Stimulated activated CD4-positive, alpha-beta T cell treated with anti-CD3 and anti-CD28 coated beads, Interleukin-15, amount 100 ng/mL, for 1 hour (primary cell): Measurements from ENCODE around the gene DUOX1.
"Not testable (repeated sequence)": the region's sequence is repeated elsewhere in the genome, so short reads cannot be mapped to it uniquely, and the experiment has no call there.

ENCODE experiments used
- DNase-seq, 2 donors: peaks; one replicate each; pipeline ENCODE4 v3.0.0-alpha.2; 2020; ENCODE audit warnings: low read depth in 1 of 2, low spot score in 1 of 2

The DUOX1 gene

DNA sequence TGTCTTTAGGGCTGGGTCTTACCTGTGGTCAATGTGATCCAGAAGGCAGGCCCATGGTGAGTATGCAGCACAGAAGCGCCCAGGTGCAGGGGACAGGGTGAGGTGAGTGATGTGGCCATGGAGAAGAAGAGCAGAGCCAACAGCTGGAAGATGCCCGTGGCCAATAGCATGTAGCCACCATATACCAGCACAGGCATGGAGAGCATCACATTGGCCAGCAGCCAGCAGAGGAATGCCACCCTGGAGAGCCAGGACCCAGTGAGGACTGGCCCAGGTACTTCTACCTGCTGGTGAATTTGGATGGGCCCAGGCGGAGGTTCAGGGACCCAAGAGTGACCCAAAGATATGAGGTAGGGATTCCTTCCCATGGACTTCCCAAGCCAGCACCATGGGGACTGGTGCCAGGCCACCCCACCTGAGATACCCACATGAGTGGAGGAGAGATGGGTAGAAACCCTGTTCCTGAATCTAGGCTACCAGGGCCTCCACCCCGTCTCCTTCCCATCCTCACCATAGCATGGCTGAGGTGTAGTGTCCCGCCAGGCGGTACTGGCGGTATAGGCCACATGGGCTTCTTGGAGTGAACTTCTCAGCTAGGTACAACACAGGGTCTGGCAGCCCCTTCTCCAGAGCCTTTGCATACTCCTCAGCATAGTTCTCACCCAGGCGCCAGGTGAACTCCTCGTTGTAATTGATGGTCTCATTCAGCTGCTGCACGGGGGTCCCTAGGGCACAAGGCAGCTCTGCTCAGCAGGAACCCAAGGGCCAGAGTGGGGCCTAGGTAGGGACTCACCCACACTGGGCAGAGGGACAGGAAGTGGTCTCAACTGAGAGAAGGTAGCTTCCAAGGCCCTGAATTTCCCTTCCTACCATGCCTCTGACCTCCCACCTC is 9.5 kb upstream of the DUOX1 start:
- no peak for DNase-seq

DNA sequence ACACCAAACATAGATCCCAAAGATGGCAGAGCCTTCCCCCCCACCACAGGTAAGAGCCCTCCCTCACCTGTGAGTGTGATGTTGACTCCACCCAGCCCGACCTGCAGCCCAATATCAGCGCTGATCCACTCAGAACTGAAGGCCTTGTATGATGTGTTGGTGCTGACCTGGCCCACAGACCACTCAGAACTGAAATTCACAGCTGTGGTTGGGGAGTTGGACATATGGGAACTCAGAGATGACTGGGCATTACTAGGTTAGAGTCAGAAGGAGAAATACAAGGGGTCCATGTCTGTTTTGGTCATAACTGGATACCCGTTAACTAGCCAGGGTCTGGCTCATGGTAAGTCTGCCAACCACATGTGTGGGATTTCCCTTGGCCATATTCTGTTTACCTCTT is 8.8 kb upstream of the DUOX1 start:
- no peak for DNase-seq

DNA sequence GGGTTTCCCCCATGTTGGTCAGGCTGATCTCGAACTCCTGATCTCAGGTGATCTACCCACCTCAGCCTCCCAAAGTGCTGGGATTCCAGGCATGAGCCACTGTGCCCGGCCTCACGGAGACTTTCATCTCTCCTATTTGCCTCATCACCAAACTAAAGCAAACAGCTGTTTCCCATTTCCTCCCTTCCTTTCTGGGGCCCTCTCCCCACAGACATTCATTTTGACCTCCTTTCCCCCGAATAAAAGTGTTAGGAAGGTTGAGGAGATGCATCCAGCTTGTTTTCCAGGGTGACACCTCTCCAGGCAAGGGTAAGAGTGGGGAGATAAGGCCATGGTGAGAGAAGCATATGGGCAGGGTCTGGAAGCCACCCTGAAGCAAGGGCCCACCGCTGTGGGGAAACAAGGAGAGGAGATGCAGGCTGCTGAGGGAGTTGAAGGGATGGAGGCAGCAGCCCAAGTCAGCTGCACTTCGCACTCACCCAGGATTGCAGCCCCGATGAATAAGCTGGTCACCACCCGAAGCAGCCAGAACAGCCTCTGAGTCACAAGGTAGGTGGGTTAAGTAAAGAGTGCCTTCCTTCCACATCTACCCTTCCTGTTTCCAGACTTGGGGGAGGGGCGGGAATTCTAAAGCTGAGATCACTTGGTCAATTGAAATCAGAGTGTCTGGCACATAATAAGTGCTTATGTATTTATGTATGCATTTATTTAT is 7.9 kb upstream of the DUOX1 start:
- DNase-seq = no peak

DNA sequence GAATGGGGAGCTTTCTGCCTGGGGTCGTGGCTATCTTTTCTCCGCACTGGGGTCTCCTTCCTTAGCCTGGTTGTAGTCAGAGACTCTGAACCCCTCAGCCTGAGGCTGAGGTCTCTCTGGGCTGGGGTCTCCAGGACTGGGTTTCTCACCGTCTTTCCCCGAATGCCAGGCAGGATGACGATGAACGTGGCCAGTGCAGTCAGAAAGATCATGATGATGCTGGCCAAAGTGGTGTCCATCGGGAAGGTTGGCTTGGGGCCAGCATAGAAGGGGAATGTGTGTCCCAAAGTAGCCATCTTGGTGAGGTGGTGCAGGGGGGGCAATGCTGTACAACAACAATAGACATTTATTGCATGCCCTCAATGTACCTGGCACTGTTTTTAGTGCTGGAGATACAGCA is 7.1 kb upstream of the DUOX1 start:
- DNase-seq = no peak

DNA sequence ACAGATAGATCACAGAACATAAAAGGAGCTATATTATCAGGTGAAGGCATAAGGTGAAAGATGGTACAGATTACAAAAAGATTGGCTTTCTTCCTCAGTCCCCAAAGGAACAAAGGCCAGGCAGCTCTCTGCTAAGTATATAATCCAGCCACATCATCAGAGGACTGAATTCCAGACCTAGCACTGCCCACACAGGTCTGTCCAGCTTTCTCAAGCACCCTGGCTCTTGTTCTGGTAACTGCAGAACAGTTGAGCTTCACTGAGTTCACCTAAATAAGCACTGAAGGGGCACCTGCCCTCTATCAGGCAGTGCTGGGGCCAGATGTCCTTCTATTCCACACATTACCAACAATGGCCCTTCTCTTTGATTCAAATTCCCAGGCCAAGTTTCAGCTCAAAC is 6.4 kb upstream of the DUOX1 start:
- DNase-seq = no peak

DNA sequence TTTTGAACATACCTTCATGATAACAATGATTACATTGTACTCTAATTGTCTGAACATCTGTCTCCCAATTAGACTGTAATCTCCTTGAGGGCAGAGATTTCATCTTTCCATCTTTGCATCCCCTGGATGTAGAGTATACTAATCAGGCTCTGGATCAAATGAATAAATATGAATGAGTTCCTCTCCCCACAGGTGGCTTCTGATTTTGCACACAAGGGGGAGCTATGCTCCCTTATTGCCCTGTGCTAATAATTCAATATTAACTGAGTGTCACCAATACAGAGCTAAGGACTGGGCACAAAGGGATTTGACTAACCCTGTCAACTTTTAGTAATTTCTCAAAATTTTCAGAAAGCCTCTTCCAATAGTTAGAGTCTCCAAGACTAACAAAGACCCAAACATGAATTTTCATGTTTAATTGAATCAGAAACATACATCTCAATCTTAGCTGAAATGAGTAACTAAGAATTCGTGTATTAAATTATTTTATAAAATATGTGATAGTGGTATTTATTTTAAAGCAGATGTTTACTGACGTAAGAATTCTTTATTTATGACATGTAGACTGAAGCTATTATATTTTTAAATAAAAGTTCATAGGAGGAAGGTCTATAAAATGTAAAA is 3.1 kb upstream of the DUOX1 start:
- no peak for DNase-seq

DNA sequence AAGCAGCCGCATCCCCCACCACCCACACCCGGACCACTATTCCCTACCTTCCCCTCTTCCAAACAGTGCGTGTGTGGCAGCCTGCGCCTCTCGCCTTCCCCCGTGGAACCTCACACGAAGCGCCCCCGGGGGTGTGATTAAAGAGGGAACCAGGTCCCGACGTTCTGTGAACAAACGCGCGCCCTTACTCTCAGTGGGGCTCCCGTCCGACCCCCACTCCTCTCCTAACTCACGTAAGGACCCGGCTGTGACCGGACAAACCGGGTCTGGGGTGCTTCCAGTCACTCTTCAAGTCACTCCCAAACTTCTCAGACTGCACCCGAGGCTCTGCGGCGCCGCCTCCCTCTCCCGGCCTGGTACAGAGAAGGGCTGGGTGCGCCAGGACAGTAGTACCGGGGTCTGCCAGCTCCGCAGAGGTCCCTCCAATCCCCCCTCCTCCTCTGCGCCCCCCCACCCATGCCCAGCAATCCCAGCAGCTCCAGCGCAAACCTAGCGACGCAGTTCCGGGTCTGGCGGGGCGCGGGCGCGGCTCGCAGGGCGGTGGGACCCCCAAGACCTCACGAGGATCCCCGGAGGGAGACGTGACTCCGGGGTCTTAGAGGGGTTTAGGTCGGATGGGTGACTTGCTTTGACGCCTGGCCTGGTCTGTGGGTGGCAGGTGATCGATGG is 689 bp upstream of the DUOX1 start:
- DNase-seq = no peak

DNA sequence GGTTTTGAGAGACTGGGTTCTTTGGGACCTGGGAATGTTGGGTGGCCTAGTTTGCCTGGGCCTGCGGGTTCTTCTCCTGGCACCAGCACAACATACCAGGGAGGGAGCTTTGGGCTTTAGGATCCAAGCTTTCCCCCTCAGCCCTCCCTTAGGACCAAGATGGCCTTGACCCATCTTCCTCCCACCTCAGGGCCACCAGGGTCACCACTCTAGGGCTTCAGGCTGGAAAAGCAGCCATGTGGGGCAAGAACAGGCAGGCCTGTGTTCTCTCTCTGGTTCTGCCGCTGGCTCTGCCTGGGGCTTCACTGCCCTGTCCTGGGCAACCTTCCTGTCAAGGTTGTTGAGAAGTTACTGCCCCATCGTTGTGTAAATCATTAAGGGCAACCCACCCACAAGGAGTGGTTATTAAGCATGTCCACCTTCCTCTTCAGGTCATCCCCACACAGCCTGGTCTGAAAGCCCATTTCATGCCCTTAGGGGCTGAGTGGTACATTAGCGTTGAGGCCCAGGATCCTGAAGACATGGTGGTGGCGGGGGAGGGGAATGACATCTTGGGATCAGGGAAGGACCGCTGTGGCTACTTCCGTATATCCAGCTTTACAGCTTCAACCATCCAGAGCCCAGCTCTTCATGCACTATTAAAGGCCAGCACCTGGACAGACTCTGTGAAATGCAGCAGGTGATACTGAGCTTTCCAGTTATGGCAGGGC is 652 bp downstream of the DUOX1 start:
- no peak for DNase-seq

DNA sequence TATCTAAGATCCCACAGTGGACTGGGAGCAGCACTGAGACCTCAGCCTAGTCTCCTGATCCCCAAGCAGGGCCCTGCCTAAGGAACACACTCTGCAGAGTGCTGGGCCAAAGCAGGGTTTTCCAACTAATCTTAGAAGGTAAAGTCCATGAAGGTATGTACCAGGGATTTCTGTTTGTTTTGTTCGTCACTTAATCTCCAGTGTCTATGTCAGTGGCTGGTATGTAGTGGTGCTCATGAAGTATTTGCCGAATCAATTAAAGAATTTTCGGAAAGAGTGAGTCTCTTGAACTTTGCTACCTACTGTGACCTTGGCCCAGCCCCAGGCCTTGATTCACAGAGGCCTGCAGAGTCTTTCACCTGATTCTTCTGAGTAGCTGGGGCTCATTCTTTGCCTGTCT is 1.7 kb downstream of the DUOX1 start:
- DNase-seq = no peak

DNA sequence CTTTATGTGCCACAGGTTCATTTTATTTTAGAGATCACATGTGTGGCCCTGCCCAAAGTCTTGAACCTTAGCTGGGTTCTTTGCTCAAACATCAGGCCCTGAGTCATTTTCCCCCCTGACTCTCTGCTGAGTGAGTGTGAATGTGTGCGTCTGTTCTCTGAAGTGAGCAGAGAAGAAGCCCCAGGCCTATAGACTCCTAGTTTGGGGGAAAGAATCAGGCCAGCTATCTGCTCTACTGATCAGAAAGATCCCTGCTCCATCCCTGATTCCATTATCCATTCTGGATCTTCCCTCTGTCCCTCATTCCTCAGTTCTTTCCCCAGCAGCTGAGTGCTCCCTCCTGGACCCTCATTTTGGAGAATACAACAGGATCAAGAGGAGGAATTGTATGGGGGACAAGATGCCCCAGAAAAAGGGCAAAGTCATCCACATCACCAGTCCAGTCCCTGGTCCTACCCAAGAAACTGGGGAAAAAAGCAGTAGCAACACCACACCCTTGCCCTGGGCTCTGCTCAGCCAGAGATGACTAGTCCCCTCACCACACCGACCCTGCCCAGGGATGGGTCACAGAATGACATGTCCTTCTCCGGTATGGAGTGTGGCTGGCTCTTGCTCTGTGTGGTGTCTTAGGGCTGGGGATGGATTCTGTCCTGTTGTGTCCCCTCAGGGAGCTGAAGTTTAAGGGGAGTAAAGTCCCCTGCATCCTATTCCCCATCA is 3.2 kb downstream of the DUOX1 start:
- DNase-seq = no peak

DNA sequence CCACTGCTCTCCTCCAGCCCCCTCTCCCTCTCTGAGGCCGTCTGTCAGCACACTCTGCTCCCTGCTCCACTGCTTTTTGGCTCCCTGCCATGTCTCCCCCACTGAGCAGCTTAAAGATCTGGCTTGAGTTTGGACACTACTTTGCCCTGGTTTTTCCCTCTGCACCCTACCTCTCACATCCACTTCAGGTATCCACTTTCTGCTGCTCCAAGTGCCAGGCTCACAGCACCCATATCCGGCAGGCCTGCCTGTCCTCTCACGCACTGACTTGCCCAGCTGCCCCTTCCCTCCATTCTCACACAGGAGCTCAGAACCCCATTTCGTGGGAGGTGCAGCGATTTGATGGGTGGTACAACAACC is 3.7 kb downstream of the DUOX1 start:
- DNase-seq = no peak

DNA sequence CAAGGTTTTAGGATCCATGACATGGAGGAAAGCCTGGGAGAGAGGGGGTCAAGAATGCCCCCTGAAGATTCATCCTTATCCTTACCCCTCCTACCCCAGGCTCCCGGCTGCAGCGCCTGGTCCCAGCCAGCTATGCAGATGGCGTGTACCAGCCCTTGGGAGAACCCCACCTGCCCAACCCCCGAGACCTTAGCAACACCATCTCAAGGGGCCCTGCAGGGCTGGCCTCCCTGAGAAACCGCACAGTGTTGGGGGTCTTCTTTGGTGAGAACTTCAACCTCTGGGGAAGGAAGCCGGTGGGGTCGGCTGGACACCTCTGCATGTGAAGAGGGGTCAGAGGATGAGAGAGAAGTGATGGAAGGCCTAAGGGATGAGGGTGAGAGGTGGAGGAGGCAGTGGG is 4.3 kb downstream of the DUOX1 start:
- no peak for DNase-seq

DNA sequence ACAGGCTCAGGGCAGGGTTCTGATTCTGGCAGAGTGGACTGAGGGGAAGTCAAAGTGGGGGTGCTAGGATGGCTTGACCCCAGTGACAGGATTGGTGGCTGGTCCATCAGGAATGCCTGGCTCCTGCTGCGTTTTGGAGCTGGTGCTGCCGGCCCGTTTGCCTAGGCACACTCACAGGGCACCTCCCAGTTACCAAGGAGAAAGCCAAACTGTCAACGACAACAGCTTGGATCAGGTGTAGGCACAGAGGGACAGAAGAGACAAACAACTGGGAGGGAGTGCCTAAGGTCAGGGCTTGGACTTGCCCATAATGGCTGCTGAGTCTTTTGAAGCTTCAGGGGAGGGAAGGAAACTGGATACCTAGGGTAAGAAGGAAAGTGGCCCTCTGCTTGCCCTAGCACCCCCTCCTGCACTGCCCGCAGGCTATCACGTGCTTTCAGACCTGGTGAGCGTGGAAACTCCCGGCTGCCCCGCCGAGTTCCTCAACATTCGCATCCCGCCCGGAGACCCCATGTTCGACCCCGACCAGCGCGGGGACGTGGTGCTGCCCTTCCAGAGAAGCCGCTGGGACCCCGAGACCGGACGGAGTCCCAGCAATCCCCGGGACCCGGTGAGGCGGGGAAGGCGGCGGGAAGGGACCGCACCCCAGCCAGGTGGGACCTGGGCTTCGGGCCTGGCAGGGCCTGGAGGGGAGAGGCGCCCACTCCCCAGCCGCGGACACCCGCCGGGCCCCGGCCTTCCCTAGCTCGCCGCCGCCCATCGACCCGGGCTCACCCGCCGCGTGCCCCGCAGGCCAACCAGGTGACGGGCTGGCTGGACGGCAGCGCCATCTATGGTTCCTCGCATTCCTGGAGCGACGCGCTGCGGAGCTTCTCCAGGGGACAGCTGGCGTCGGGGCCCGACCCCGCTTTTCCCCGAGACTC is 5.1 kb downstream of the DUOX1 start:
- DNase-seq = no peak

DNA sequence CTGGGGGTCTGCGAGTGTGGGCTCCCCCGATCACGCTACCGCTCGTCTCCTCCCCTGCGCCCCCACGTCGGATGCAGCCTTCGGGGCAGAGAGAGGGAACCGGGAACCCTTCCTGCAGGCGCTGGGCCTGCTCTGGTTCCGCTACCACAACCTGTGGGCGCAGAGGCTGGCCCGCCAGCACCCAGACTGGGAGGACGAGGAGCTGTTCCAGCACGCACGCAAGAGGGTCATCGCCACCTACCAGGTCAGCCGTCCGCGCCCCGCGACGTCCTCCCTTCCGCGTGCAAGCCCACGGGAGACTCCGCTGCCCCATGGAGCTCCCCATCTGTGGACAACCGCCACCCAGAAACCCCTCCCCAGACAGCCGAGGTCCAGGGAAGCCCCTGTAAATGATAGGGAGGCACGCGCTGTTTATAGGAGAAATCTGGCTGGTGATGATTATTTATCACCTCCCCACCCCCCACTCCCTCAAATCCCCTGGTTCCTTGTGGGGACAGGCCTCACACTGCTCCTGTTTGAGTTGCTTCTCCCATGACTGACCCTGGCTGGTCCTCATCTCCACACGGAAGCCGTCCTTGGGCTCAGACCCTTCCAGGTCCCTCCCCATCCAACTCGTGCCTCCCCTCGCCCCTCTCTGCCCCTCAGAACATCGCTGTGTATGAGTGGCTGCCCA is 6.0 kb downstream of the DUOX1 start:
- not testable (repeated sequence) for DNase-seq

DNA sequence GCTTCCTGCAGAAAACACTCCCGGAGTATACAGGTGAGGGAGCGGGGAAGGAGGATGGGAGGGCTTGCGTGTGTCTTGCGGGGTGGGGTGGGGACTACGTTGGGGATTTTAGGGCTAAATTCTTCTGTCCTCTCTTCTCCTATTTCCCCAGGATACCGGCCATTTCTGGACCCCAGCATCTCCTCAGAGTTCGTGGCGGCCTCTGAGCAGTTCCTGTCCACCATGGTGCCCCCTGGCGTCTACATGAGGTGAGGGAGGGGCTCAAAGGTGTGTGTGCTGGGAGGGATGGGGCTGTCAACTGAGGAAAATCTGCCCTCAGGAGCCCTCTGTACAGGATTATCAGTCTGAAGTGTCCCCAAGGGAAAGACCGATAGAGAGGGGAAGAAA is 6.6 kb downstream of the DUOX1 start:
- DNase-seq = no peak

DNA sequence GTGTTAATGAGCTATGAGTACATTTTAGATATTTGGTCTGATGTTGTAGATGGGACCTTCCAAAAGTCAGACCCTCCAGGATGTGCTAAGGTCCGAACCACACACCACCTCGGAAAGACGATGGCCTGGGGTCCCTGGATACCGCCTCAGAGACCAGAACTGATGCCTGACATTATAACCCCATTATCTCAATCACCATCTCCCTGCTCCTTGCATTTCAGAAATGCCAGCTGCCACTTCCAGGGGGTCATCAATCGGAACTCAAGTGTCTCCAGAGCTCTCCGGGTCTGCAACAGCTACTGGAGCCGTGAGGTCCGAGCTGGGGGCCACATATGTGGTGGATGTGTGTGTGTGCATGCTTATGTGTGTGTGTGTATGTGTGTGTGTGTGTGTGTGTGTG is 7.9 kb downstream of the DUOX1 start:
- DNase-seq = no peak

DNA sequence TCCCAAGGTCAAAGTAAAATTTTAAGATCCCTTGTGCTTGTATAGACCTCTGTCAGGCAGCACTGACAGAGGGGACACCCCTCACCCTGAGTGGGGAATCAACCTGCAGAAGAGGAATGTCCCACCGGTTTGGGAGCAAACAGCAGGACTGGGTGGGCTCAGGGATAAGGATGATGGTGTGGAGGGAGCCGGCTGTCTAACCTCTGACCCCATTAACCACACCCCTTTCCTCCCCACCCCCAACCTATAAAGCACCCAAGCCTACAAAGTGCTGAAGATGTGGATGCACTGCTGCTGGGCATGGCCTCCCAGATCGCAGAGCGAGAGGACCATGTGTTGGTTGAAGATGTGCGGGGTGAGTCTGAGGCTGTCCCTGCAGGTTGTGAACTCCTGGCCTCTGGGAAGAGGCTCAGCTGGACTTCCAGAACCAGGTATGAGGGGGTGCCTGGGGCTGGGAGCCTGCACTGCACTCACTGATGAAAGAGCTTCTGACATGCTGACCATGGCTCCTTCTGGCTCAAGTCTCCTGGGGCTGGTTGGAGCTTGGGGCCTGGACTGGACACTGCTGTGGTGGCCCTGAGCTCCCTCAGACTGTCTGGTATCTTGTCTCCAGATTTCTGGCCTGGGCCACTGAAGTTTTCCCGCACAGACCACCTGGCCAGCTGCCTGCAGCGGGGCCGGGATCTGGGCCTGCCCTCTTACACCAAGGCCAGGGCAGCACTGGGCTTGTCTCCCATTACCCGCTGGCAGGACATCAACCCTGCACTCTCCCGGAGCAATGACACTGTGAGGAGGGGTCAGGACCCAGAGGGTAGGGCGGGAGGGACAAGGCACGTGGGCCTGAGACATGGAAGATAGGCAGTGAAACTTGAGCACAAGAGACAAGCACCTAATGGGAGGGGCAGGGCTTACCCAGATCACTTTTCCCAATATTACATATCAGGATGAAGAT is 9.3 kb downstream of the DUOX1 start:
- DNase-seq = no peak

DNA sequence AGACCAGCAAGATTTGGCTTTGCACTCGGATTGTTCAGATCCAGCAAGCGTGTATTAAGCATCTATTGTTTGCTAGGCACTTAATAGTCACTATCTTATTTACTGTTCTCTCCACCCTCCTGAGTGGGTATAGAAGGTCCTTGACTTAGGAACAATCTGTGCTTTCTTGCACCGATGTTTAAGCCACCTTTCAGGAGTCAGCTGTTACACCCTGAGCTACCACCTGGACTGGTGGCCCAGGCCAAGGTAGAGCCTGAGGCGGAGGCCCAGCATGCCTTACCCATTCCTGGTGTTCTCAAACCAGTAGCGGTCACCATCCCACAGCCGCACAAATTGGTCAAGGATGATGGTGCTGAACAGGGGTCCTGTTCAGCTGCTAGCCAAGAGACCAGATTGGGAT is 10.0 kb downstream of the DUOX1 start:
- DNase-seq = no peak
